ENCODE results near the gene DCXR. TPM values are rescaled to one million over a fixed set of nuclear protein-coding genes. Genes with fewer than 3 reads are reported as not detected.
A peak's percentile ranks its signal among the peaks of the same experiment; 100 is the strongest.

The DCXR gene
- total RNA-seq, 1 donor from 2014 or later, result 49.9 TPM

DNA sequence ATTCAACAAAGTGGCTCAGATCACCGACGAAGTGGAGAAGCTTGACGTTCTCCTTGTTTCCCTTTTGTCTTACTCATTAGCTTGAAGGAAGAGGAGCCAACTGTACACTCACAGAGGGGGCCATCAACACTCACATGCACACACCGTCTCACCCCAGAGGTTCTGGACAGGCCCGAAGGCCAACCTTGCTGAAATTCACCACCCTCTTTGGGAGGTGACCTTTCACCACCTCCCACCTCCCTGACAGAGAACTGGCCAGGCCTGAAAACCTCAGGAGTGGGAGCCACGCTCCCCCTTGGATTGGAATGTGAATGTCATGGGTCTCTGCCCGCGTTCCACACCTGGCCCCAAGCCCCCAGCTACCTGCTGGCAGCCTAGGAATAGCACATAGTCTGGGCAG lies 2.0 kb downstream of the DCXR start:
- H3K27me3 ChIP-seq (ENCODE audit: insufficient read depth, low read length), result no peaks in the 10 kb centered on the region
- H3K4me3 Mint-ChIP-seq (ENCODE audit: unreplicated experiment), result peak overlapping the region; percentile 78
- no peaks in the 10 kb centered on the region for H3K9me3 ChIP-seq (ENCODE audit: insufficient read depth, low read depth, low read length)
- no peak overlapping the region for H3K4me3 ChIP-seq (ENCODE audit: insufficient read depth, low read depth, low read length)
- H3K27ac ChIP-seq (ENCODE audit: low read depth, low read length), result no peak overlapping the region
- H3K4me2 ChIP-seq (ENCODE audit: low read length), result no peak overlapping the region
- peaks cover 2% of the 10 kb centered on the region for H3K4me1 Mint-ChIP-seq (ENCODE audit: low read depth, unreplicated experiment)
- H3K36me3 Mint-ChIP-seq (ENCODE audit: low read depth, unreplicated experiment), result peaks cover 11% of the 10 kb centered on the region
- H4K20me1 ChIP-seq (ENCODE audit: insufficient read depth, low read length), result peaks cover 3% of the 10 kb centered on the region
- DNase-seq (ENCODE audit: low read depth), result no peak
- peaks cover 10% of the 10 kb centered on the region for H3K79me2 ChIP-seq (ENCODE audit: insufficient read depth, low read length)
- no peak for TF ChIP-seq EZH2 (IDR thresholded peaks at IDR 0.05; ENCODE audit: insufficient read depth, low read length)
- no peak for TF ChIP-seq CTCF (IDR thresholded peaks at IDR 0.05; ENCODE audit: insufficient read depth, low read depth, low read length)
- no peak overlapping the region for H3K9ac ChIP-seq (ENCODE audit: low read length)
- H3K4me1 ChIP-seq (ENCODE audit: insufficient read depth, low read length), result peaks cover 20% of the 10 kb centered on the region
- no peak overlapping the region for H2AFZ ChIP-seq (ENCODE audit: low read depth, low read length)
- no peak overlapping the region for H3K27ac Mint-ChIP-seq (ENCODE audit: unreplicated experiment)
- H3K36me3 ChIP-seq (ENCODE audit: insufficient read depth, low read length), result no peaks in the 10 kb centered on the region
- peaks cover 4% of the 10 kb centered on the region for H3K27me3 Mint-ChIP-seq (ENCODE audit: low read depth, unreplicated experiment)
- peaks cover 2% of the 10 kb centered on the region for H3K9me3 Mint-ChIP-seq (ENCODE audit: unreplicated experiment)
- no peak for FAIRE-seq

DNA sequence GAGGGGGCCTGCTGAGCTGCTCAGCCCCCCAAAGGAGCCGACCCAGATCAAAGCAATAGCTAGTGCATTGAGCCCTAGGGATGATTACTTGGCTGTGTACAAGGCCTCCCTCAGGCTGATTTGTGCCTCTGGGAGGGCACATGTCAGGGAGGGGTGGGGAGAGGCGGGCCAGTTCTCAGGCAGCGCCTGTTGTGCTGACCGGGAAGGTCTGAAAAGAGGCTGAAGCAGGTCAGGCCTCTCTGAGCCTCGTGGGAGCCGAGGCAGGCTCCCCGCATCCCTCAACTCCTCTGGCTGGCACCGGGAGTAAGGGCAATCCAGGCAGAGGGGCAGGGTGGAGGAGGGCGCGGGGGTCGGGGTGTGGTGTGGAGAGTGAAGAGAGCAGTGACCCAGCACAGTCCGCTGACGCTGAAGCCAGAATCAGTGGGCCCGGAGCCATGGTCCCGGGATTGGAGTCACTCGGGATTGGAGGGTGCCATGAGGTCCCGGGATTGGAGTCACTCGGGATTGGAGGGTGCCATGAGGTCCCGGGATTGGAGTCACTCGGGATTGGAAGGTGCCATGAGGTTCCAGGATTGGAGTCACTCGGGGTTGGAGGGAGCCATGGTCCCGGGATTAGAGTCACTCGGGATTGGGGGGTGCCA lies 3.0 kb downstream of the DCXR start:
- Histone ChIP-seq H3K36me3 (ENCODE audit: insufficient read depth, low read length) (no peaks in the 10 kb centered on the region), H2AFZ (ENCODE audit: low read depth, low read length) (no peak overlapping the region), H3K9ac (ENCODE audit: low read length) (no peak overlapping the region), H3K9me3 (ENCODE audit: insufficient read depth, low read depth, low read length) (no peaks in the 10 kb centered on the region), H3K4me1 (ENCODE audit: insufficient read depth, low read length) (peaks cover 20% of the 10 kb centered on the region), H3K79me2 (ENCODE audit: insufficient read depth, low read length) (peaks cover 10% of the 10 kb centered on the region), H3K4me3 (ENCODE audit: insufficient read depth, low read depth, low read length) (no peak overlapping the region), H3K27me3 (ENCODE audit: insufficient read depth, low read length) (no peaks in the 10 kb centered on the region), H3K27ac (ENCODE audit: low read depth, low read length) (no peak overlapping the region), H4K20me1 (ENCODE audit: insufficient read depth, low read length) (peaks cover 3% of the 10 kb centered on the region), H3K4me2 (ENCODE audit: low read length) (no peak overlapping the region)
- H3K4me3 Mint-ChIP-seq (ENCODE audit: unreplicated experiment), result no peak overlapping the region
- peaks cover 2% of the 10 kb centered on the region for H3K4me1 Mint-ChIP-seq (ENCODE audit: low read depth, unreplicated experiment)
- peaks cover 11% of the 10 kb centered on the region for H3K36me3 Mint-ChIP-seq (ENCODE audit: low read depth, unreplicated experiment)
- FAIRE-seq (no peak), DNase-seq (ENCODE audit: low read depth) (no peak)
- peaks cover 2% of the 10 kb centered on the region for H3K9me3 Mint-ChIP-seq (ENCODE audit: unreplicated experiment)
- peaks cover 6% of the 10 kb centered on the region for H3K27me3 Mint-ChIP-seq (ENCODE audit: low read depth, unreplicated experiment)
- TF ChIP-seq CTCF (IDR thresholded peaks at IDR 0.05; ENCODE audit: insufficient read depth, low read depth, low read length) (no peak), EZH2 (IDR thresholded peaks at IDR 0.05; ENCODE audit: insufficient read depth, low read length) (no peak)
- H3K27ac Mint-ChIP-seq (ENCODE audit: unreplicated experiment), result no peak overlapping the region

DNA sequence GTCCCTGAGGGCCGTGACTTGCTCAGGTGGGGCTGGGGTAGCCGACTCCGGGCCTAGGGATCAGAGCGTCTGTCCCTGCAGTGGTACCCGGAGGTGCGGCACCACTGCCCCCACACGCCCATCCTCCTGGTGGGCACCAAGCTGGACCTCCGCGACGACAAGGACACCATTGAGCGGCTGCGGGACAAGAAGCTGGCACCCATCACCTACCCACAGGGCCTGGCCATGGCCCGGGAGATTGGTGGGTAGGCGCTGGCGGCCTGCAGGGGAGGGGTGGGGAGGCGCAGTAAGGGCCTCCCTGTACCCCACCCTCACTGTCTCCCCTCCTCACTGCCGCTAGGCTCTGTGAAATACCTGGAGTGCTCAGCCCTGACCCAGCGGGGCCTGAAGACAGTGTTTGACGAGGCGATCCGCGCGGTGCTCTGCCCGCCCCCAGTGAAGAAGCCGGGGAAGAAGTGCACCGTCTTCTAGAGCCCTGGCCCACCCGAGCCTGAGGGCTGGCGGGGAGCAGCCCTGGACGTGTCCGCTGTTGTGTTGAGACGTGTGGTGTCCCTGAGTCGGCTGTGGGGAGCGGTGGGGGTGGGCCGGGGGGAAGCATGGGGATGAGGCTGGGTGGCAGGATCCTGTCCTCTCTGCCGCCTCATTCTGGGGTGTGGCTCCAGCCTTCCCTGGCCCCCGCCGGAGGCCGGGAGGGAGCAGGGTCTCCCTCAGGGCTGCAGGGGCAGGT lies 4.0 kb downstream of the DCXR start:
- Histone ChIP-seq H3K9me3 (ENCODE audit: insufficient read depth, low read depth, low read length) (no peaks in the 10 kb centered on the region), H3K79me2 (ENCODE audit: insufficient read depth, low read length) (peaks cover 10% of the 10 kb centered on the region), H3K4me3 (ENCODE audit: insufficient read depth, low read depth, low read length) (no peak overlapping the region), H3K27ac (ENCODE audit: low read depth, low read length) (no peak overlapping the region), H3K27me3 (ENCODE audit: insufficient read depth, low read length) (no peaks in the 10 kb centered on the region), H3K4me2 (ENCODE audit: low read length) (no peak overlapping the region), H3K9ac (ENCODE audit: low read length) (no peak overlapping the region), H2AFZ (ENCODE audit: low read depth, low read length) (no peak overlapping the region), H4K20me1 (ENCODE audit: insufficient read depth, low read length) (peaks cover 3% of the 10 kb centered on the region), H3K36me3 (ENCODE audit: insufficient read depth, low read length) (no peaks in the 10 kb centered on the region), H3K4me1 (ENCODE audit: insufficient read depth, low read length) (peaks cover 20% of the 10 kb centered on the region)
- peak overlapping the region; percentile 80 for H3K4me3 Mint-ChIP-seq (ENCODE audit: unreplicated experiment)
- peaks cover 4% of the 10 kb centered on the region for H3K27me3 Mint-ChIP-seq (ENCODE audit: low read depth, unreplicated experiment)
- peaks cover 11% of the 10 kb centered on the region for H3K36me3 Mint-ChIP-seq (ENCODE audit: low read depth, unreplicated experiment)
- H3K4me1 Mint-ChIP-seq (ENCODE audit: low read depth, unreplicated experiment), result peaks cover 2% of the 10 kb centered on the region
- DNase-seq (ENCODE audit: low read depth) (no peak), FAIRE-seq (no peak)
- H3K27ac Mint-ChIP-seq (ENCODE audit: unreplicated experiment), result peak overlapping the region; percentile 41
- TF ChIP-seq CTCF (IDR thresholded peaks at IDR 0.05; ENCODE audit: insufficient read depth, low read depth, low read length) (no peak), EZH2 (IDR thresholded peaks at IDR 0.05; ENCODE audit: insufficient read depth, low read length) (no peak)
- peaks cover 2% of the 10 kb centered on the region for H3K9me3 Mint-ChIP-seq (ENCODE audit: unreplicated experiment)

Data from astrocyte (in vitro differentiated cells and primary cell).